Endothelial cell of umbilical vein (primary cell): ENCODE measurements around the gene ZNF555. TPM values are rescaled to one million over a fixed set of nuclear protein-coding genes. Genes with fewer than 3 reads are reported as not detected.

Source experiments
- BruUV-seq: library from RNA; stranded (reverse); fragments of 400-500 nt; replicated peaks from 2 replicates; lab custom pipeline; 2021; lab: Mats Ljungman, UMichigan
- CTCF ChIA-PET: fragments of 300-600, 350-600 bp; sonication (Branson Sonifier 250); formaldehyde crosslinking; loops from one replicate; lab custom pipeline; 2021; ENCODE audit warnings: antibody characterized with exemption, inconsistent platforms; lab: Charles Lee
- POLR2A ChIA-PET: fragments of 300-600, 350-600 bp; sonication (Branson Sonifier 250); formaldehyde crosslinking; loops from one replicate; lab custom pipeline; 2021; ENCODE audit warnings: antibody characterized with exemption, inconsistent platforms; lab: Charles Lee
- DNase-seq: peaks from one replicate; pipeline ENCODE4 v3.0.0-alpha.2; 2011; ENCODE audit warnings: low read depth, low spot score
- FAIRE-seq: peaks from 2 replicates; lab custom pipeline; 2011; peaks lifted over from hg19 to GRCh38; lab: Jason Lieb, UNC
- H2AFZ ChIP-seq: 2 replicates; pipeline ENCODE4 v1.6.0; 2012; ENCODE audit warnings: low read depth, low read length, control low read depth, inconsistent platforms
- H3K27ac ChIP-seq: 2 replicates; pipeline ENCODE4 v1.5.1; 2011; ENCODE audit warnings: low read depth, mild to moderate bottlenecking, control low read depth, low read length, moderate library complexity; ENCODE audit not compliant: insufficient read depth
- H3K27me3 ChIP-seq, 2 experiments: 2 replicates each; pipeline versions ENCODE4 v1.6.0 to v1.6.1; 2011; ENCODE audit warnings: low read length in 2 of 2, mixed read lengths in 1 of 2; ENCODE audit not compliant: control insufficient read depth in 2 of 2, insufficient read depth in 2 of 2
- H3K36me3 ChIP-seq, 2 experiments: 2 replicates in 1 of 2; 3 replicates in 1 of 2; pipeline ENCODE4 v1.5.1; 2011; ENCODE audit warnings: low read length in 2 of 2, mild to moderate bottlenecking in 1 of 2, moderate library complexity in 1 of 2; ENCODE audit not compliant: control insufficient read depth in 2 of 2, insufficient read depth in 2 of 2; ENCODE audit errors: extremely low read depth in 1 of 2
- H3K4me1 ChIP-seq: 3 replicates; pipeline ENCODE4 v1.5.1; 2011; ENCODE audit warnings: mild to moderate bottlenecking, low read length; ENCODE audit not compliant: control insufficient read depth, insufficient read depth; ENCODE audit errors: extremely low read depth
- H3K4me2 ChIP-seq: 2 replicates; pipeline ENCODE4 v1.6.1; 2011; ENCODE audit warnings: low read length, control low read depth, mixed read lengths; ENCODE audit not compliant: insufficient read depth
- H3K4me3 ChIP-seq, 3 experiments: fragments of 200-600 bp in 1 of 3; sonication (generic), shearing (Covaris generic) in 1 of 3; replicated peaks in 1 of 3; 2 replicates each; pipeline ENCODE4 v1.5.1; 2011 to 2016; ENCODE audit warnings: control low read depth in 3 of 3, low read length in 3 of 3, mild to moderate bottlenecking in 2 of 3, inconsistent platforms in 1 of 3, low read depth in 1 of 3, moderate library complexity in 1 of 3; ENCODE audit not compliant: insufficient read depth in 1 of 3
- H3K79me2 ChIP-seq: 2 replicates; pipeline ENCODE4 v1.6.0; 2012; ENCODE audit warnings: low read length, inconsistent platforms; ENCODE audit not compliant: control insufficient read depth, insufficient read depth
- H3K9ac ChIP-seq: replicated peaks from 2 replicates; pipeline ENCODE3; 2011; ENCODE audit warnings: low read length, control low read depth; ENCODE audit not compliant: insufficient read depth; ENCODE audit errors: extremely low read depth
- H3K9me1 ChIP-seq: replicated peaks from 3 replicates; pipeline ENCODE4 v1.6.0; 2011; ENCODE audit warnings: mild to moderate bottlenecking, low read length; ENCODE audit not compliant: control insufficient read depth, insufficient read depth; ENCODE audit errors: extremely low read depth
- H3K9me3 ChIP-seq: replicated peaks from 2 replicates; pipeline ENCODE4 v1.5.1; 2012; ENCODE audit warnings: low read length, inconsistent platforms; ENCODE audit not compliant: control insufficient read depth, insufficient read depth
- H4K20me1 ChIP-seq: replicated peaks from 2 replicates; pipeline ENCODE3; 2011; ENCODE audit warnings: mild to moderate bottlenecking, low read length; ENCODE audit not compliant: control insufficient read depth, insufficient read depth; ENCODE audit errors: extremely low read depth
- EZH2 ChIP-seq: IDR thresholded peaks from 2 replicates; pipeline ENCODE4 v1.6.1; 2012; ENCODE audit warnings: borderline replicate concordance, low read depth, mild to moderate bottlenecking, moderate library complexity, low read length, inconsistent platforms; ENCODE audit not compliant: severe bottlenecking
- FOS ChIP-seq: IDR thresholded peaks from 2 replicates; pipeline ENCODE4 v1.6.1; 2011; ENCODE audit warnings: mild to moderate bottlenecking, low read length, moderate library complexity, borderline replicate concordance; ENCODE audit not compliant: insufficient read depth
- GATA2 ChIP-seq: IDR thresholded peaks from 2 replicates; pipeline ENCODE4 v1.7.0; 2011; ENCODE audit warnings: low read depth, mild to moderate bottlenecking, moderate library complexity, mixed read lengths, low read length; ENCODE audit not compliant: insufficient read length, insufficient read depth
- JUN ChIP-seq: IDR thresholded peaks from 2 replicates; pipeline ENCODE4 v1.6.1; 2011; ENCODE audit warnings: borderline replicate concordance, low read depth; ENCODE audit not compliant: insufficient read length, insufficient read depth
- MYC ChIP-seq: IDR thresholded peaks from one replicate; pipeline ENCODE4 v1.6.1; 2011; ENCODE audit warnings: mild to moderate bottlenecking, low read depth, low read length
- POLR2A ChIP-seq: IDR thresholded peaks from 2 replicates; pipeline ENCODE4 v1.6.1; 2012; ENCODE audit warnings: low read depth, mild to moderate bottlenecking, control low read depth, low read length
- POLR2AphosphoS5 ChIP-seq: IDR thresholded peaks from 2 replicates; pipeline ENCODE4 v1.6.1; 2012; ENCODE audit warnings: low read depth, mild to moderate bottlenecking, control low read depth, low read length, moderate library complexity; ENCODE audit not compliant: insufficient read depth
- dilution Hi-C: fragments of 300-500 bp; cut with MboI; formaldehyde crosslinking; loops from one replicate; pipeline ENCODE4 v1.15.0; 2019; ENCODE audit warnings: low sequenced_read_pairs; ENCODE audit not compliant: extremely low pct_ligation_motif_present
- intact Hi-C: fragments of 100-400 bp; cut with micrococcal nuclease; formaldehyde crosslinking; loops from one replicate; pipeline ENCODE4 v1.10.0; 2022
- polyA plus RNA-seq, 4 experiments: library from polyadenylated mRNA; depleted of rRNA in 3 of 4; stranded (reverse) in 3 of 4; unstranded in 1 of 4; fragments of >200 nt; gene quantifications; 2 replicates each; pipeline versions ENCODE4 v1.2.1 to v1.2.3, GENCODE V29; 2011 to 2012; ENCODE audit warnings: missing spikeins in 1 of 4
- total RNA-seq: library from RNA; stranded (reverse); gene quantifications from 2 replicates; pipeline ENCODE4 v1.2.3, GENCODE V29; 2021
- TF ChIP-seq, protein P1 (sequence below): IDR thresholded peaks from 2 replicates; pipeline ENCODE4 v1.6.1; 2011; ENCODE audit not compliant: insufficient read depth, insufficient read length
- TF ChIP-seq, protein P2 (sequence below), 2 donors: IDR thresholded peaks; 1 replicate in 1 of 2; 2 replicates in 1 of 2; pipeline ENCODE4 v1.5.1; 2011; ENCODE audit warnings: low read length in 2 of 2, mild to moderate bottlenecking in 2 of 2, moderate library complexity in 2 of 2, control low read depth in 1 of 2, inconsistent platforms in 1 of 2, low read depth in 1 of 2; ENCODE audit not compliant: insufficient read depth in 1 of 2; ENCODE audit errors: extremely low read depth in 1 of 2

ZNF555 gene
- total and polyA plus RNA-seq, 2 donors (not counting 3 experiments of a cell fraction or from before 2014, with no cell fraction given) = 1.6 to 5.4 TPM

DNA sequence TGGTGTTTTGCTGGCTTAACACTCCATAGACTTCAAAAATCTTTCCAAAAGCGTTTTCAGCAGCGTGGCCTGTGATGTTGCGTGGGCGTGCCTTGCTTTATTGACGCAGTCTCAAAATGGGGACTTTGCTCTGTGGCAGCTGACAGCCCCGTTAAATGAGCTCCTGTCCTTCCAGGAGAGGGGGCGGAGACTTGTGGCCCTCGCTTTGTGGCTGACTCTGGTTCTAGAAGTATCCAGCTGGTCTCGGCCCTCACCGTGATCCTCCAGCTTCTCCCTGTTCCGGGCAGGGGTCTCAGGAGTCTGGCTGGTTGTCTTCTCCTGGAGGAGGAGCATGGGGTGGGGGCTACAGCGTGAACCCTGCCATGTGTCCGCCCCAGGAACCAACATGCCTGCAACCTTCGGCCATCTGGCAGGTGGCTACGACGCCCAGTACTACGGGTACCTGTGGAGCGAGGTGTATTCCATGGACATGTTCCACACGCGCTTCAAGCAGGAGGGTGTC, 30.0 kb upstream of the ZNF555 start:
- no peak overlapping the region for H3K27ac ChIP-seq
- no peaks in the 10 kb centered on the region for H3K79me2 ChIP-seq
- DNase-seq (no peak), FAIRE-seq (no peak)
- H2AFZ ChIP-seq = no peak overlapping the region
- dilution Hi-C loops = no loop called here
- H3K4me3 ChIP-seq = no peak overlapping the region
- H3K9me1 ChIP-seq = no peaks in the 10 kb centered on the region
- H3K36me3 ChIP-seq = peaks cover 3 to 20% of the 10 kb centered on the region in 2 experiments
- TF ChIP-seq POLR2AphosphoS5 = no peak
- TF ChIP-seq, protein P1, sequence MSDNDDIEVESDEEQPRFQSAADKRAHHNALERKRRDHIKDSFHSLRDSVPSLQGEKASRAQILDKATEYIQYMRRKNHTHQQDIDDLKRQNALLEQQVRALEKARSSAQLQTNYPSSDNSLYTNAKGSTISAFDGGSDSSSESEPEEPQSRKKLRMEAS = no peak
- TF ChIP-seq MYC = no peak
- TF ChIP-seq EZH2 = no peak
- no peak for TF ChIP-seq POLR2A
- no peak for TF ChIP-seq GATA2
- TF ChIP-seq FOS = no peak
- TF ChIP-seq, protein P2, sequence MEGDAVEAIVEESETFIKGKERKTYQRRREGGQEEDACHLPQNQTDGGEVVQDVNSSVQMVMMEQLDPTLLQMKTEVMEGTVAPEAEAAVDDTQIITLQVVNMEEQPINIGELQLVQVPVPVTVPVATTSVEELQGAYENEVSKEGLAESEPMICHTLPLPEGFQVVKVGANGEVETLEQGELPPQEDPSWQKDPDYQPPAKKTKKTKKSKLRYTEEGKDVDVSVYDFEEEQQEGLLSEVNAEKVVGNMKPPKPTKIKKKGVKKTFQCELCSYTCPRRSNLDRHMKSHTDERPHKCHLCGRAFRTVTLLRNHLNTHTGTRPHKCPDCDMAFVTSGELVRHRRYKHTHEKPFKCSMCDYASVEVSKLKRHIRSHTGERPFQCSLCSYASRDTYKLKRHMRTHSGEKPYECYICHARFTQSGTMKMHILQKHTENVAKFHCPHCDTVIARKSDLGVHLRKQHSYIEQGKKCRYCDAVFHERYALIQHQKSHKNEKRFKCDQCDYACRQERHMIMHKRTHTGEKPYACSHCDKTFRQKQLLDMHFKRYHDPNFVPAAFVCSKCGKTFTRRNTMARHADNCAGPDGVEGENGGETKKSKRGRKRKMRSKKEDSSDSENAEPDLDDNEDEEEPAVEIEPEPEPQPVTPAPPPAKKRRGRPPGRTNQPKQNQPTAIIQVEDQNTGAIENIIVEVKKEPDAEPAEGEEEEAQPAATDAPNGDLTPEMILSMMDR (IDR thresholded peaks at IDR 0.05; ENCODE audit: extremely low read depth in 1 of 2, insufficient read depth in 1 of 2, low read depth in 1 of 2, low read length in 2 of 2) = no peak
- TF ChIP-seq JUN = no peak
- no peak overlapping the region for H3K9ac ChIP-seq
- BruUV-seq = no TSS peak
- intact Hi-C loops = no loop called here
- H3K4me2 ChIP-seq = no peak overlapping the region
- H3K27me3 ChIP-seq = no peaks in the 10 kb centered on the region
- ChIA-PET POLR2A (no interaction called here), CTCF (interaction anchor here (1.1 to 1.5 kb wide), 2 partner anchors 8 to 163 kb away, joined by 3 read pairs; no protein-coding TSS in a partner anchor)
- no peaks in the 10 kb centered on the region for H3K4me1 ChIP-seq
- no peaks in the 10 kb centered on the region for H4K20me1 ChIP-seq
- no peaks in the 10 kb centered on the region for H3K9me3 ChIP-seq
